ENCODE measurements around the gene LCN10. TPM values are rescaled to one million over a fixed set of nuclear protein-coding genes. Genes with fewer than 3 reads are reported as not detected.
"Not testable (repeated sequence)": the region's sequence is repeated elsewhere in the genome, so short reads cannot be mapped to it uniquely, and the experiment has no call there.

LCN10 gene
- polyA plus RNA-seq, 3 donors: 3.2 to 28.6 (median 15.9) TPM

DNA sequence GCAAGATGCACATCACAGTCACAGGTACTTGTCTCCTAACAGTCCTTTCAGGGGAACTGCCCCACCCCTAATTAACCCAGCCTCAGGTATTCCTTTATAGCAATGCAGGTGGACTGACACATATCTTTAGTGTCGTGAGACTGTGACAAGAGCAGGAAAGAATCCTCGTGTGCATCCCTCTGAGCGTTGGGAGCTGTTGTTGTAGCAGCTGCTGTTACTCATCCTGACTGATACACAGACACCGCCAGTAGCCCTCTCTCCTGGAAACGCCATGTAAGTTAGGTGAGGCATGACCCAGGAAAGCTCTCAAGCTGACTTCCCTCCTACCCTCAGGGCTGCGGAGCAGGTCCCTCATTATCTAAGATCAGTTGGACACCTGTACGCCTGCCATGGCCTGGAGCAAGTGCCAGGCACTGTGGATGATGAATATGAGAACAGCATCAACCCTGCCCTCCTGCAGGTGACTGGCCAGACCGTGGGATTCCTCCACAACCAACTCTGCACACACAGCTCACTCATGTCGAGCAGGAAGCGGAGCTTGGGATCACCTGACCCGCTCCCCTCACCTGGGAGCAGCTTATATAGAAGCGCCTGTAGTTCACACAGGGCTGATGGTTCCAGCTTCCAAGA, 31.8 kb upstream of the LCN10 start:
- 89 to 95% (median 90%) methylated on average over 12 of the region's 12 CpGs for WGBS, 3 donors
- H3K27ac ChIP-seq (ENCODE audit: low read depth, low read length): no peak overlapping the region

DNA sequence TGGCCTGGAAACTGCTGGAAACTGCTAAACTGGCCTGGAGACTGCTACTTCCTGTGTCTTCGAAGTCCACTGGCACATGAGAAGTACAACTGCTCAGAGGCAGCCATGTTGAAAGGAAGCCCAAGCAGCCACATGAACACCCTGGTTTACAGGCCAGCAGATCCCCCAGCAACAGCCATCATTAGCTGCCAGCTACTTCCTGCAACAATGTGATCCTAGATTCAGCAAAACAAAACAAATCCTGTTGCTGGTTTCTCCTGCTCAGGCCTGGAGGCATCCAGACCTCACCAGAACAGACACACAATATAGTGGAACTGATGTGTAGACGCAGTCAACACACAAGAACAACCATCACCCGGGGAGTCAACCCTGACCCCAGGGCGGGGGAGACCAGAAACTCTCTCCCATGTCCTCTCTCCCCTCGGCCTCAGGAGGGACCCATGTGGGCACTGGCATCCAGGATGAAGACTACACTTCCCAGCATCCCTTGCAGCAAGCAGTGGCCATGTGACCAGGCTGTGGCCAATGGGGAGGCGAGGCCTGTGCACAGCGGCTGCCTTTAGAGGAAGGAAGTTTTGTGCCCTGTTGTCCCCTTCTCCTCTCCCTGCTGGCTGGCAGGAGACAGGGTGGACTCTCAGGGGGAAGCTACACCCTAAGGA, 30.8 kb upstream of the LCN10 start:
- WGBS, 3 donors: 72 to 81% (median 77%) methylated on average over 7 of the region's 7 CpGs
- no peak overlapping the region for H3K27ac ChIP-seq (ENCODE audit: low read depth, low read length)

DNA sequence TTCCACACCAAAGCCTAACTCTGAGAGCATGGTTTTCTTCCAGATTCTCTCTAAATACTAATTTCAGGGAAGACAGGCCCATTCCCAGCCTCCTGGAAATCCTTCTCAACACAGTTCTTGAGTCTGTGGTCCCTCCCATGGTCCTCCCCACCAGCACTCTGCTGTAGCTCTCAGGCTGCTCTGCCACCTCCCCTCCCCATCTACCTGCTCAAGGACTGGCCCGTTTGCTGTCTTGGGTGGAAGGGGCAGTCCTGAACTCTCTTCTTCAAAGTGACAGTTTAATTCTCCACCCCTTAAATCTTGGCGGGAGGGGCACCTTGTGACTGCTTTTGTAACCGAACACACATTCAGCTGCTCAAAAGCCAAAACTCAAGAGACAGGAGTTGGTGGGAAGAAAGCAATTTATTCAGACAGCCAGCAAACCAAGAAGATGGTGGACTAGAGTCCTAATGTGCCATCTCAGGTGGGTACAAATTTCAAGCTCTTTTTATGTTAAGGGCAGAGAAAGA, 29.2 kb upstream of the LCN10 start:
- WGBS, 3 donors: 71 to 79% (median 78%) methylated on average over 3 of the region's 3 CpGs
- no peak overlapping the region for H3K27ac ChIP-seq (ENCODE audit: low read depth, low read length)

DNA sequence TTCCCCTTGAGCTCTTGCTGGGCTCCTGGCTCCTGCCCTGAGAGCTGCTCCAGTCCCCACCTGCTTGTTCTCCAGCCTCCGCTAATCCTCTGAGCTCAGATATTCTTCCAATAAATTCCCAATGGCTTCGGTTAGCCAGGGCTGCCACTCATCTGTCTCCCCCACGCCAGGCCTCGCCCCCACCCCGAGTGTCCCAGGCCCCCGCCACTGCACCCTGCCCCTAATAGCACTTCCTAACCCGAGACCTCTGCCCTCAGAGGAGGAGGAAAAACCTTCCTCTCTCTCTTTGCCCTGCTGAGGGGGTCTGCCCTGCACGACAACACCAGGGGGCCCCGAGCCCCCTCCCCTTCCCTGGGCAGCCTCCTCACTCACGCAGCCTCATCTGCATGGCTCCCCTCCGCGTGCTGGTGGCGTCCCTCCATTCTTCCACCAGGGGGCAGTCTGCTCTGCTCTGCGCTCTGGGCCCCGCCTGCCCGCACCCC, 27.0 kb upstream of the LCN10 start:
- WGBS, 3 donors: 6 to 11% (median 7%) methylated on average over 15 to 16 of the region's 16 CpGs

DNA sequence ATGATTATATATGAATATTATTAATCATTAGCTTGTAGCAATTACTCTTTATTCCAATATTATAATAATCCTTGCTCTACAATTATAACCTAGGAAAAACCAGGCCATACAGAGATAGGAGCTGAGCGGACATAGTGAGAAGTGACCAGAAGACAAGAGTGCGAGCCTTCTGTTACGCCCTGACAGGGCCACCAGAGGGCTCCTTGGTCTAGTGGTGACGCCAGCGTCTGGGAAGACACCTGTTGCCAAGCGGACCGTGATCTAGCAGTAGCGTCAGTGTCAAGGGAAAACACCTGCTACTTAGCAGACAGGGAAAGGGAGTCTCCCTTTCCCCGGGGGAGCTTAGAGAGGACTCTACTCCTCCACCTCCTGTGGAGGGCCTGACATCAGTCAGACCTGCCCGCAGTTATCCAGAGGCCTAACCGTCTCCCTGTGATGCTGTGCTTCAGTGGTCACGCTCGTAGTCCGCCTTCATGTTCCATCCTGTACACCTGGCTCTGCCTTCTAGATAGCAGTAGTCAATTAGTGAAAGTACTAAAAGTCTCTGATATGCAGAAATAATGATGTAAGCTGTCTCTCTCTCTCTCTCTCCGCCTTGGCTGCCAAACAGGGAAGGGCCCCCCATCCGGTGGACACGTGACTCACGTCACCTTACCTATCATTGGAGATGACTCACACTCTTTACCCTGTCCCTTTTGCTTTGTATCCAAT, 23.8 kb upstream of the LCN10 start:
- WGBS, 3 donors: 43 to 46% (median 44%) methylated on average over 15 to 18 of the region's 18 CpGs
- not testable (repeated sequence) for H3K27ac ChIP-seq (ENCODE audit: low read depth, low read length)

More for the DNA sequence above, 27.0 kb upstream of the LCN10 start:
- no peak overlapping the region for H3K27ac ChIP-seq (ENCODE audit: low read depth, low read length)

DNA sequence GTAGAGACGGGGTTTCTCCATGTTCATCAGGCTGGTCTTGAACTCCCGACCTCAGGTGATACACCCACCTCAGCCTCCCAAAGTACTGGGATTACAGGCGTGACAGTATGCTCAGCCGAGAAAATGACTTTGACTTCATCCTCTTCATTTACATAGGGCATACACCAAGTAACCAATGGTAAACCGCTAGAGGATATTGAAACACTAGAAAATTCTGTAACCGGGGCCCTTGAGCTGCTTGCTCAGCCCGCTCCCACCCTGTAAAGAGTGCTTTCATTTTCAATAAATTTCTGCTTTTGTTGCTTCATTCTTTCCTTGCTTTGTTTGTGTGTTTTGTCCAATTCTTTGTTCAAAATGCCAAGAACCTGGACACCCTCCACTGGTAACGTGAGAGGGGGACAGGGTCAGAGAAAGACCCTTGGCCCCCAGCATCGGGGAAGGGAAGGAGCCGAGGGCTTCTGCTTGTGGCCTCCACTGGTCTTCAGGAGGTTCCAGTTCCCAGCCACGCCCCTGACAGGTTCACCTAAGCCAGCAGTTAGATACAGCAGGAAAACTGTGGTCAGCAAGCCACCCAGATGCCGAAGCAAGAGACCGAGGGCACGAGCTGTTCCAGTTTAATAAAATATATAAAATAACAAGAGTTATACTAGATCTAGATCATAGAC, 23.1 kb upstream of the LCN10 start:
- 77 to 85% (median 80%) methylated on average over 14 of the region's 14 CpGs for WGBS, 3 donors
- not testable (repeated sequence) for H3K27ac ChIP-seq (ENCODE audit: low read depth, low read length)

DNA sequence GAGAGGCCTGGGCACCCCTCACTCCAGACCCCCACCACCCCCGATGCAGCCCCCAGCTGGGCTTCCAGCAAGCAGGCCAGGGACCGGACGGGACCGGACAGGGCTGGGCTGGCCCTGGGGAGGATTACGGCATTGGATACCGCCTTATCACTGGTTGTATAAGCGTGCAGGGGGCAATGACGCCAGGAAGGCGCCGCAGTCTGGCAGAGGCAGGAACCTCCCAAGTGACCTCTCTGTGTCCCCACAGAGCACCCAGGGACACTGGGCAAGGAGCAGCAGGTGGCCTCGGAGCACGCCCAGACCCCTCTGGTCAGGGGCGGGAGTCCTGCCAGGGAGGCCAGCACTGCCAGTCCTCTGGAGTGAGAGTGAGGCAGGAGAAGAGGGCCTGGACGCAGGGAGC, 22.3 kb upstream of the LCN10 start:
- H3K27ac ChIP-seq (ENCODE audit: low read depth, low read length): no peak overlapping the region
- 85 to 90% (median 89%) methylated on average over 14 of the region's 14 CpGs for WGBS, 3 donors

DNA sequence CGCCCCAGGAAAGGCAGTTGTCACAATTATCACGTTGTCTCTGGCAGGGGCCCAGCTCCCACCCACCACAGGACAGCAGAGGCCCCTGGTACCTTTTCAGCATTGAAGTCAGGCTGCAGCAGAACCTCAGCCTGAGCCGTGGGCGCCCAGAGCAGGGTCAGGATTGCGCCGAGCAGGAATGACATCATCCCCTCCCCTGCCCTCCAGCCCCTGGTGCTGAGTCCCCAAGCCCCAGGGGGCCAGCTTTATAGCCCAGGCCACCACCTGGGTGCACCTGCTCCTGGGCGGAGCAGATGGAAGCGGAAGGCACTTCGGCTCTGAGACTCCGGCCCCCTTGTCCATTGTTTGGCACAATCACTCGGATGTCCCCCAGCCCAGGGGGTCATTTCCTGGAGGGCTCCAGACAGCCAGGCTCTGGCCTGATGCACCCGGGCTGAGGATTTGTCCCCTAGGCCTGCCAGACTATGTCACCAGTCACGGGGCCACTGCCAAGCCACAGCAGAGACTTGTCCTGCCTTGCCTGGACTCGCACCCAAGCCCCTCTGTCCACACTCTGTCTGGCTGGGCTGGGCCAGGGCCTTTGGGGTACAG, 21.7 kb upstream of the LCN10 start, which contains the start of gene LCN15:
Gene LCN15 (minus strand): TSS at position 218 of the 591 bp plus-strand sequence. CDS start 30 bp downstream, at position 188.
- no peak within 1 kb of the TSS for H3K27ac ChIP-seq (ENCODE audit: low read depth, low read length)
- 71 to 75% (median 72%) methylated on average over 14 of the region's 14 CpGs for WGBS, 3 donors

DNA sequence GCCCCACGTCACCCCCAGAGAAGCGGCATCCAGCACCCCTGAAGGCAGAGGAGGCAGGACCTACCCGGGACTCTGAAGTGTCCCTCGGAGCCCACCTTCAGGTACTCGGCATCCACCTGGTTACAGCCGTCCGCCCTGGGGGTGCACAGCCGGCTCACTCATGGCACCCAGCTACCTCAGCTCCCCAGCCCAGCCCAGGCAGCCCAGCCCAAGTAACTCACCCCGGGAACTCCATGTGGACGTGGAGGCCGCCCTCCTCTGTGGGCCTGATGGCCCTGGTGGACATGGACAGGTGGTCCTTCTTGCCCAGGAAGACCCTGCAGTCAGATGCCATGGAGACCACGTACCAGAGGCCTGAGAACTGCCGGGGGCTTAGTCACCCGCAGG, 20.9 kb upstream of the LCN10 start:
- H3K27ac ChIP-seq (ENCODE audit: low read depth, low read length): no peak overlapping the region
- 82 to 91% (median 88%) methylated on average over 14 of the region's 14 CpGs for WGBS, 3 donors

DNA sequence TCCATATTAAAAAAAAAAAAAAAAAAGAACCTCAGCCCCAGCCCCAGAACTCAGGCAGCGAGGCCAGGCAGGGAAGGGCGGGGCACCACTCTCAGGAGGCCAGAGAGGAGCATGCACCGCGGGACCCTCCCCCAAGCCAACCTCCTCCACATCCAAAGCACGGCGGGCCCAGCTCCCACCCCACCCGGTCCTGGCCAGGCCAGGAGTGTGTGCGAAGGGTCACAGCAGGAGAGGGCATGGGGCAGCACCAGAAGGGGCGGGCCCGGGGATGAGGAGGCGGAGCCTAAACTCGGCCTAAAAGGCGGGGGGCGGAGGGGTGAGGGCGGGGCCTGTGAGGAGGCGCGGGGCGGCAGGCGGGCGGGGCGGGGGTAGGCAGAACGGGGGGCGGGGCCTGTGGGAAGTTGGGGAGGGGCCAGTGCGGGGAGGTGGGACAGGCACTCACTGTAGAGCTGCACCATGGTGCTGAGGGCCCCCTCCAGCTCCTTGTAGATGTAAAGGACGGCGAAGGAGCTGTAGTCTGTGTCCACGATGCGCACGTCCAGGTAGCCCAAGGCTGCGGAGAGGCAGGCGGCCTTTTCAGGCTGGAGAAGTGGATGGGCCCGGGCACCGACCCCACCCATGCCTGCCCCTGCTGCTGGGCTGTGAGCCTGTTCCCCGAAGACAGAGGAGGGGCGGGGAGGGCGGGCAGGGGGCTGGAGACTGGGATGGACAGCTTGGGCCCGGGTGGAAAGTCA, 20.3 kb upstream of the LCN10 start:
- 17 to 21% (median 19%) methylated on average over 26 to 37 of the region's 37 CpGs for WGBS, 3 donors
- no peak overlapping the region for H3K27ac ChIP-seq (ENCODE audit: low read depth, low read length)

DNA sequence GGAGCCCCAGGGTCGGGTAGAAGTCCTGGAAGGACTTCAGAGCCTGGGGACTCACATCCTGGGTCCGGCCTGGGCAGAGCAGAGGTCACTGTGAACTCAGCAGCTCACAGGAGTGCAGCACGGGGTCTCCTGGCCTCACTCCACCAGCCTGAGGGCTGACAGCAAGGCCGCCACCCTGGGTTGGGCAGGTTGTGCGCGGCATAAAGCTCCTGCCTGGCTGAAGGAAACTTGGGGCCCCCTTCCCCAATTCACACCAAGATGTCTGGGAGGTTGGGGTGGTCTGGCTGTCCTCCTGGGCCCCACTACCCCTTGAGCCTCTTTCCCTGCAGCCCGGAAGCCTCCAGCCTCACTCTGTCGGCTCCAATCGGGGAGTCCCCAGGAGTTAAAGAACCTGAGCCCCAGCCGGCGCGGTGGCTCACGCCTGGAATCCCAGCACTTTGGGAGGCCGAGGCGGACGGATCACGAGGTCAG, 19.5 kb upstream of the LCN10 start:
- 76 to 84% (median 78%) methylated on average over 17 of the region's 17 CpGs for WGBS, 3 donors
- no peak overlapping the region for H3K27ac ChIP-seq (ENCODE audit: low read depth, low read length)

DNA sequence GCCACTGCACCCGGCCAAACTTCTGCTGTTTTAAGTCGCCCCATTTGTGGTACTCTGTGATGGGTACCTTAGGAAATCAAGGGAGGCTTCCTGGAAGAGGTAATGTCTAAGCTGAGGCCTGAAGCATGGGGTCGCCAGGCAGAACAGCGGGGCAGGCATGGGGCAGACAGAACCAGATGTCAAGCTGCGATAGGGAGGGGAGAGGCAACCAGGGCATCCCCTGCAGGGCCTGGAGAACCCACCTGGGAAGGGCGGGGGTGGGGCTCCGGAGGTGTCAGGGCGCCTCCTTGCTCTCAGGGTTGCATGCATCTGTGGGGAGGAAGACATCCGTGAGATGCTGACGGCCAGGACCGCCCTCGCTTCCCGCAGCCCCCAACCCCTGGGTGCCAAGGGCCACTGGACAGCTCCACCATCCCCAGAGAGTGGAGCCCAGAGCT, 18.8 kb upstream of the LCN10 start:
- 72 to 85% (median 78%) methylated on average over 13 of the region's 13 CpGs for WGBS, 3 donors
- H3K27ac ChIP-seq (ENCODE audit: low read depth, low read length): no peak overlapping the region

DNA sequence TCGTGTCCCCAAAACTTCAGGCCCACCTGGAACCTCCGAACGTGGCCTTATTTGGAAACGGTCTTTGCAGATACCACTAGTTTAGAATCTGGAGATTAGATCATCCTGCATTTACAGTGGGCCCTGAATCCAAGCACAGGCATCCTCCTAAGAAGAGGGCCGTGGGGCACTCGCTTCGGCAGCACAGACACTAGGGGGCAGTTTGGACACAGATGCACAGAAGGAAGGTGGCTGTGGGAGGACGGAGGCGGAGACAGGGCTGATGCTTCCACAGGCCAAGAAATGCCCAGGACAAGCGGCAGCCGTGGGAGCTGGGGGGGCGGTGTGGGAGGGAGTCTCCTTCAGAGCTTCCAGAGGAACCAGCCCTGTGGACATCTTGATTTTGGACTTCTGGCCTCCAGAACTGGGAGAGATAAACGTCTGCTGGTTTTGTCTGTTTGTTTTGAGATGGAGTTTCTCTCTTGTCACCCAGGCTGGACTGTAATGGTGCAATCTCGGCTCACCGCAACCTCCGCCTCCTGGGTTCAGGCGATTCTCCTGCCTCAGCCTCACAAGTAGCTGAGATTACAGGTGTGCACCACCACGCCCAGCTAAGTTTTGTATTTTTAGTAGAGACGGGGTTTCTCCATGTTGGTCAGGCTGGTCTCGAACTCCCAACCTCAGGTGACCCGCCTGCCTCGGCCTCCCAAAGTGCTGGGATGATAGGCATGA, 18.2 kb upstream of the LCN10 start:
- H3K27ac ChIP-seq (ENCODE audit: low read depth, low read length): not testable (repeated sequence)
- 38 to 44% (median 43%) methylated on average over 22 of the region's 22 CpGs for WGBS, 3 donors

DNA sequence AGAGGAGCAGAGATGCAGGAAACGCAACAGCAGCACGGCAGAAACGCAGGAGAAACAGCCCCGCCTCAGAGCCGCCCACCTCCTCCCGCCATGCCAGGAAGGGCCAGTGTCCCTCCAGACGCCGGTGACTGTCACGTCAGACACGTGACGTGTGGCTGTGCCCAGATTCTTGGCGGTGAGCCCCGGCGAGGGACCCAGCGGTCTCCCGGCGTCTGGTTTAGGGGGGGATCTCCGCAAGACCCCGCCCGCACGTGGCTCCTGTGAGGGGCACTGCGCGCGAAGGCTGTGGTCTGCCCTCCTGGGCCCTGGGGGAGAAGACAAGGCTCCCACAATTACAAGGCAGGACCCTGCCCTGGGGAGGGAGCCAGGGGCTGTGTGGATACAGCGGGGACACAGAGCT, 17.7 kb upstream of the LCN10 start:
- 61 to 71% (median 67%) methylated on average over 22 to 25 of the region's 25 CpGs for WGBS, 3 donors
- H3K27ac ChIP-seq (ENCODE audit: low read depth, low read length): no peak overlapping the region

DNA sequence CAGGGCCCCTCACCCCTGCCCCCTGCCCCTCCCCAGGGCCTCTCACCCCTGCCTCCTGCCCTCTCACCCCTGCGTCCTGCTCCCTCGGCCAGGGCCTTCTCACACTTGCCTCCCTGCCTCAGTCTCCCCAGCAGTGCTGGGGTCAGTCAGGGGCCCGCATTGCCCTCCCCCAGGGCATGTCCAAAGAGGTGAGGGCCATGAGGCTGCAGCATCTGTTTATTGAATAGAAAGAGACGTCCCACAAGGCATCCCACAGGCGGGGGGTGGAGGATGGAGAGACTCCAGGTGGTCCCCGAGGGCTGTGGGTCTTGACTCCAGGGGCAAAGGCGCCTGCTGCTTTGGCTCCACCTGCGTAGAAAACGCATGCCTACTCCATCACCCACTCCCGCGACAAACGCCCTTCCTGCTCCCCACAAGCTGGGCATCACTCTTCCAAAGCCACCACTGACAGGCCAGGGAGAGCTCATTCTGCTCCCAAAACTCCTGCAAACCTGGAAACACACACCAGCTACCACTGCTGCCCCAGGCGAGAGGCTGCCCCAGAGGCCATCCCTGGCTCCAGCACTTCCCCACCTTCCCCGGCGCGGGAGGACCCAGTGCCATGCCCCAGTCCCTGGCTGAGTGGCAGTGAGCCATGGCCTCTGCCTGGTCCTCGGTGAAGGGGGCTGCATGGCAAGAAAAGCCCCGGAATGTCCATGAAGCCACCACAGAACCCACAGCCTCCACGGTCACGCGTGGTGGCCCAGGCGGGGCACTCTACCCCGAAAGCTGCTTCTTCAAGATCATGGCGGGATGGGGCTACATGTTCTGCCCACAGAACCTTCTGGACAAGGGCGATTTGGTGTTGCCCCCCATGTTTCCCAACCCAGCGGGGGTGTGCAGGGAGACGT, 16.9 kb upstream of the LCN10 start:
- 80 to 88% (median 87%) methylated on average over 25 to 27 of the region's 27 CpGs for WGBS, 3 donors
- no peak overlapping the region for H3K27ac ChIP-seq (ENCODE audit: low read depth, low read length)

DNA sequence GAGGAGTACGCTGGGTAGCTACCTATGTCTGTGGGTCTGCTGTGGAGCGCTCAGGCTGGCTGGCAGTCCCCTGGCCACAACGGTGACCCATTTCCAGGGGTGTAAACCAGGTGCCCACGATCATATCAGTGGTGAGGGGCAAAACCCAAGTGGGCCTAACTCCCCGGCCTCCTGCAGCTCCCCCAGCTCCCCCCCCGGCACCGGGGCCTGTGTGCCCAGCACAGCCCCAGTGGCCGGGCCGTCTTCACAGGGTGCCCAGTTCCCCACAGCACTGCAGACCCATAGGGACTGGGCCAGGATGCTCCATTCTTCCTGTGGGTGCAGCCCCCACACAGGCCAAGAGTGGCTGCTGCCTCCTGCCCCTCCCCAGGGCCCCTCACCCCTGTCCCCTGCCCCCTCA, 16.3 kb upstream of the LCN10 start:
- H3K27ac ChIP-seq (ENCODE audit: low read depth, low read length): no peak overlapping the region
- 75 to 84% (median 76%) methylated on average over 9 of the region's 9 CpGs for WGBS, 3 donors

Measured in adipose tissue (tissue), 3 donors.